Endodermal cell (in vitro differentiated cells): Measurements from ENCODE around the gene ZIC4. TPM values are rescaled to one million over a fixed set of nuclear protein-coding genes. Genes with fewer than 3 reads are reported as not detected.
A peak's percentile ranks its signal among the peaks of the same experiment; 100 is the strongest.

Experiments
- DNase-seq: peaks from one replicate; pipeline ENCODE4 v3.0.0-alpha.2; 2017
- H3K27ac ChIP-seq: 2 replicates; pipeline ENCODE4 v1.5.1; 2013; ENCODE audit warnings: mild to moderate bottlenecking, low read depth, low read length, moderate library complexity
- H3K27me3 ChIP-seq: 2 replicates; pipeline ENCODE4 v1.6.1; 2013; ENCODE audit warnings: mild to moderate bottlenecking, low read length, moderate library complexity; ENCODE audit not compliant: insufficient read depth, control insufficient read depth, poor library complexity, severe bottlenecking
- H3K36me3 ChIP-seq: 2 replicates; pipeline ENCODE4 v1.7.0; 2013; ENCODE audit warnings: mild to moderate bottlenecking, low read length, moderate library complexity; ENCODE audit not compliant: control insufficient read depth, insufficient read depth
- H3K4me1 ChIP-seq: one replicate; pipeline ENCODE4 v1.7.0; 2013; ENCODE audit warnings: low read length; ENCODE audit not compliant: control insufficient read depth, insufficient read depth
- H3K4me3 ChIP-seq: 2 replicates; pipeline ENCODE4 v1.5.1; 2013; ENCODE audit warnings: mild to moderate bottlenecking, low read length, moderate library complexity
- H3K9ac ChIP-seq: 2 replicates; pipeline ENCODE4 v1.6.1; 2013; ENCODE audit warnings: mild to moderate bottlenecking, low read length, moderate library complexity; ENCODE audit not compliant: poor library complexity, severe bottlenecking; ENCODE audit errors: extremely low read depth
- H3K9me3 ChIP-seq: 2 replicates; pipeline ENCODE4 v1.6.1; 2013; ENCODE audit warnings: mild to moderate bottlenecking, low read length, moderate library complexity; ENCODE audit not compliant: control insufficient read depth
- H3K27ac Mint-ChIP-seq: 2 replicates; pipeline ENCODE4 v1.8.0; 2020; ENCODE audit warnings: mixed read lengths
- H3K27me3 Mint-ChIP-seq: 2 replicates; pipeline ENCODE4 v1.8.0; 2021; ENCODE audit warnings: mild to moderate bottlenecking, mixed read lengths; ENCODE audit not compliant: insufficient read depth
- H3K36me3 Mint-ChIP-seq: 2 replicates; pipeline ENCODE4 v1.8.0; 2020; ENCODE audit warnings: low read depth, mixed read lengths
- H3K4me1 Mint-ChIP-seq: 2 replicates; pipeline ENCODE4 v1.8.0; 2020; ENCODE audit warnings: mixed read lengths
- H3K4me3 Mint-ChIP-seq: 2 replicates; pipeline ENCODE4 v1.8.0; 2020; ENCODE audit warnings: mild to moderate bottlenecking, moderate library complexity, mixed read lengths
- H3K9me3 Mint-ChIP-seq: 2 replicates; pipeline ENCODE4 v1.8.0; 2020; ENCODE audit warnings: mild to moderate bottlenecking, mixed read lengths
- CTCF ChIP-seq: fragments of 200-600 bp; sonication (generic); conservative IDR thresholded peaks from 2 replicates; pipeline ENCODE4 v1.5.0; 2021; ENCODE audit warnings: antibody characterized with exemption, mild to moderate bottlenecking
- WGBS, 2 experiments: methylation state at CpG; one replicate each; pipeline versions ENCODE4 v1.1.5 to v1.1.7; 2013; ENCODE audit warnings: missing lambda C conversion rate in 2 of 2, mixed read lengths in 1 of 2; ENCODE audit not compliant: insufficient coverage in 1 of 2, insufficient read length in 1 of 2; 5-methylcytosine and 5-hydroxymethylcytosine counted together
- total RNA-seq, 2 donors: library from RNA; stranded (reverse); fragmentation: NEBNext Ultra II Directional in 1 of 2; extraction: Animal tissue kit (Norgen Biotek cat#: 25700) in 1 of 2; gene quantifications; 2 replicates in 1 of 2; 3 replicates in 1 of 2; pipeline ENCODE4 v1.2.1, GENCODE V29; 2021

The ZIC4 gene
- total RNA-seq, 2 donors from 2014 or later = not detected

- H3K4me3 ChIP-seq = peak overlapping the region; percentile 78
- no peak overlapping the region for H3K27ac Mint-ChIP-seq
- DNase-seq = no peak
Observed at GRCh38 chr3:147418371-147418781, 12.0 kb upstream of the ZIC4 start.

DNA sequence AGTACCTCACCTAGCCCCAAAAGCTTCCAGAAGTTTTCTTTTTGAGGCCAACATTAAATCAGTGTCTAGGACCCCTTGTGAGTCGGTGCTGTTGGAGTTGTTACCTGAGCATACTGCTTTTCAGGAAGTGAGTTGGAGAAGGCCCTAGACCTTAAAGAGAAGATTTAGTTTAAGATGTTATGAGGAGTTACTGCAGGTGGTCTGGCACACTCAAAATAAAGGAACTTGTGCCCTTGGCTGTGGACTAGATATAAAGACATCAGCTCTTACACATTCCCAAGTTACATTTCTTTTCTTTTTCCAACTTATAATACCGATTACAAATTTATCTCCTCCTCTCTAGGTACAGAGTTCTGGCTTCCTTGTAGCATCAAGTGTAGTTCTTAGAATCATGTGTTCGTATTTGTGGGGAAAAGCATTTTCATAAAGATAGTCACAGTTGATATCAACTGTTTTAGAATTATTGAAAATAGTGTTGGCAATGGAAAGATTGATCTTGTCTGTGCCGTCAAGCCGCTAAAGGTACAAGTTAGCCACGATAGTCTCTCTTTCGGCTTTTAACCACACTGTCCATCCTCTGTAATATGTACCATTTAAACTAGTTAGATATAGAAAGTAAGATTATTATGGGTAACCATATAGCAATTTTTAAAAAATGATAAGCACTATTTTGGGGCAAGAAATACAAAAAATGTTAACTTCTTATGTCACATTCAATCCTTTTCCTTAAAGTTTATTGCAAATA lies 11.4 kb upstream of the ZIC4 start:
- Mint-ChIP-seq H3K27ac (no peak overlapping the region), H3K36me3 (no peaks in the 10 kb centered on the region), H3K4me3 (no peak overlapping the region), H3K4me1 (peaks cover 23% of the 10 kb centered on the region), H3K27me3 (peaks cover 99% of the 10 kb centered on the region), H3K9me3 (no peaks in the 10 kb centered on the region)
- Histone ChIP-seq H3K9ac (no peak overlapping the region), H3K9me3 (no peaks in the 10 kb centered on the region), H3K4me1 (no peaks in the 10 kb centered on the region), H3K27me3 (peaks cover 100% of the 10 kb centered on the region), H3K4me3 (no peak overlapping the region), H3K36me3 (no peaks in the 10 kb centered on the region), H3K27ac (peak overlapping the region; percentile 20)
- TF ChIP-seq CTCF = no peak
- WGBS, 2 experiments = 33 to 45% methylated on average over 1 to 5 of the region's 7 CpGs
- no peak for DNase-seq

More at GRCh38 chr3:147418371-147418781, 12.0 kb upstream of the ZIC4 start:
- H3K4me1 ChIP-seq = no peaks in the 10 kb centered on the region
- Mint-ChIP-seq H3K9me3 (no peaks in the 10 kb centered on the region), H3K27me3 (peaks cover 99% of the 10 kb centered on the region), H3K36me3 (no peaks in the 10 kb centered on the region), H3K4me1 (peaks cover 24% of the 10 kb centered on the region), H3K4me3 (peak overlapping the region; percentile 56)
- H3K27ac ChIP-seq = peak overlapping the region; percentile 36
- no peaks in the 10 kb centered on the region for H3K36me3 ChIP-seq
- 25 to 35% methylated on average over 2 to 4 of the region's 4 CpGs for WGBS, 2 experiments
- no peak overlapping the region for H3K9ac ChIP-seq
- peaks cover 100% of the 10 kb centered on the region for H3K27me3 ChIP-seq
- no peaks in the 10 kb centered on the region for H3K9me3 ChIP-seq
- TF ChIP-seq CTCF = no peak

DNA sequence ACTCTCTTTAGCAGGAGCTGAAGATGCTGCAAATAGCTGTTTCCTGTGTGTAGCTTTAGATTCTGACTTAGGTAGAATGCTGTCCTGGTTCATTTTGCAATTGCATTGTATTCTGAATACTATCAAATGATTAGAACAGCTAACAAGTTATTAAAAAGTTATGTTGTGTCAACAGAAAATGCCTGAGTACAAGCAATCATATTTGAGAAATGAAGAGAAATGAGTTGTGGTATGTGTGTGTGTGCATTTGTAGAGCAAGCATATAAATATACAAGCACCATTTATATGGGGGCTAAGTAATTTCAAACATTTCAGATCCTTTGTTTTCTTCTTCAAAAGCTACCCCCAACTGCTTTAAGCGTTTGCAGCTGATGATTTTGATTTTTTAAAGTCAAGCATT lies 10.6 kb upstream of the ZIC4 start:
- Histone ChIP-seq H3K4me1 (no peaks in the 10 kb centered on the region), H3K36me3 (no peaks in the 10 kb centered on the region), H3K4me3 (no peak overlapping the region), H3K27me3 (peaks cover 100% of the 10 kb centered on the region), H3K9ac (no peak overlapping the region), H3K9me3 (no peaks in the 10 kb centered on the region), H3K27ac (no peak overlapping the region)
- TF ChIP-seq CTCF = no peak
- Mint-ChIP-seq H3K27me3 (peaks cover 99% of the 10 kb centered on the region), H3K9me3 (no peaks in the 10 kb centered on the region), H3K27ac (no peak overlapping the region), H3K4me1 (peaks cover 26% of the 10 kb centered on the region), H3K36me3 (no peaks in the 10 kb centered on the region), H3K4me3 (no peak overlapping the region)
- WGBS, 2 experiments = 0 to 3% methylated on average over 1 of the region's 1 CpG
- DNase-seq = no peak
